Stimulated activated CD4-positive, alpha-beta T cell treated with anti-CD3 and anti-CD28 coated beads, TNF-alpha, amount 100 ng/mL, for 1 hour (primary cell): ENCODE data around the gene R3HDM4.

ENCODE experiments used
- DNase-seq, 3 donors: peaks; one replicate each; pipeline ENCODE4 v3.0.0-alpha.2; 2020; ENCODE audit warnings: low read depth in 3 of 3, low spot score in 1 of 3

Gene R3HDM4

DNA sequence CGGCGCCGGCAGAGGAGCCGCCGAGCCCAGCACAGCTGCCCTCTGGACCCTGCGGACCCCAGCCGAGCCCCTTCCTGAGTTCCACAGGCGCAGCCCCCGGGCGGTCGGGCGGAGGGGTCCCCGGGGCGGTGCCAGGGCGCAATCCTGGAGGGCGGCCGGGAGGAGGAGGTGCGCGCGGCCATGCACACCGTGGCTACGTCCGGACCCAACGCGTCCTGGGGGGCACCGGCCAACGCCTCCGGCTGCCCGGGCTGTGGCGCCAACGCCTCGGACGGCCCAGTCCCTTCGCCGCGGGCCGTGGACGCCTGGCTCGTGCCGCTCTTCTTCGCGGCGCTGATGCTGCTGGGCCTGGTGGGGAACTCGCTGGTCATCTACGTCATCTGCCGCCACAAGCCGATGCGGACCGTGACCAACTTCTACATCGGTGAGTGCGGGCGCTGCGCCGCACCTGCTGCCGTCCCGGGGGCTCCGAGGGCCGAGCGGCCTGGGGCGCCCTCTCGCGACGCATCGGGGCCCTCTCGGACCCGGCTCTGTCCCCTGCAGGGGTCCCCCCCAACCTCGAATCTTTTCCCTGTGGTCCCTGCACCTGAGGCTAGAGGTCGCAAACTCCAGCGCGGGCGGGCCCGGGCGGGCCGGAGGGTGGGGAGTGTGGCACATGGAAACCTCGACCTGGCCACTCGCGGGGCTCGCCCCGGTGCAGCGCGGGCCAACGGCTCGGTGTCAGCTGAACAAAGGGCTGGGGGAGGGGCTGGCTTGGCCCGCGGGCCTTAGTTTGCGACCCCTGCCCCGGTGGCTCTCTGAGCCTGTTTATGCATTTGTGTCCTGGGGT, 4.5 kb upstream of the R3HDM4 start, which contains the start of gene KISS1R:
TSS of gene KISS1R (plus strand) at position 11 of the 829 bp plus-strand sequence. CDS start at position 181, 170 bp downstream.
- no peak for DNase-seq

DNA sequence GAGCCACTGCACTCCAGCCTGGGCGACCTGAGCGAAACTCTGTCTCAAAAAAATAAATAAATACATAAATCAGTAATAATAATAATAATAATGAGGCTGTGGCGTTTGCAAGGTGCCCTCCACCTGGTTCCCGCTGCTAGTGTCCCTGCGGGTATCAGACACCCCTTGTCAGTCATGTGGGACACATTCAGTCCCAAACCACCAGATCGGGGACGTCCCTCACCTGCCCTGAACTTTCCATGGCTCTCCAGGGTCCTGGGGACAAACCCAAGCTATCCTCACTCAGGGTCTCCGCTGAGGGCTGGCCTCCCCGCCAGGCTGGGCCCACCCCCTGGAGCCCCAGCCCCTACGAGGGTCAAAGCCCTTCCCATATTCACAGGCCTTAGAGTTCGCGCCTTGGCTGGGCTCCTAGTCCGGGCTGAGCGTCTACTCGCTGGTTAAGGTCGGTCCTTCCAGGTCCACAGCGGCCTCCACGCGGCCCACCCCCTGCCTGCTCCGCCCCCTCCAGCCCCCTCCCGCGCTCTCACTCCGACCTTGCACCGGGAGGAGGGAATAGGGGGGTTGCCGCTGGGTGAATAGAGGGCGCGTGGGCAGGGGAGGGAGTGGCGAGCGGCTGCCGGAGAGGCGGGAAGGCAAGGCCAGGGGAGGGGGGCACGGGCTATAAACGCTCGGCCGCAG, 3.8 kb upstream of the R3HDM4 start:
- no peak for DNase-seq

DNA sequence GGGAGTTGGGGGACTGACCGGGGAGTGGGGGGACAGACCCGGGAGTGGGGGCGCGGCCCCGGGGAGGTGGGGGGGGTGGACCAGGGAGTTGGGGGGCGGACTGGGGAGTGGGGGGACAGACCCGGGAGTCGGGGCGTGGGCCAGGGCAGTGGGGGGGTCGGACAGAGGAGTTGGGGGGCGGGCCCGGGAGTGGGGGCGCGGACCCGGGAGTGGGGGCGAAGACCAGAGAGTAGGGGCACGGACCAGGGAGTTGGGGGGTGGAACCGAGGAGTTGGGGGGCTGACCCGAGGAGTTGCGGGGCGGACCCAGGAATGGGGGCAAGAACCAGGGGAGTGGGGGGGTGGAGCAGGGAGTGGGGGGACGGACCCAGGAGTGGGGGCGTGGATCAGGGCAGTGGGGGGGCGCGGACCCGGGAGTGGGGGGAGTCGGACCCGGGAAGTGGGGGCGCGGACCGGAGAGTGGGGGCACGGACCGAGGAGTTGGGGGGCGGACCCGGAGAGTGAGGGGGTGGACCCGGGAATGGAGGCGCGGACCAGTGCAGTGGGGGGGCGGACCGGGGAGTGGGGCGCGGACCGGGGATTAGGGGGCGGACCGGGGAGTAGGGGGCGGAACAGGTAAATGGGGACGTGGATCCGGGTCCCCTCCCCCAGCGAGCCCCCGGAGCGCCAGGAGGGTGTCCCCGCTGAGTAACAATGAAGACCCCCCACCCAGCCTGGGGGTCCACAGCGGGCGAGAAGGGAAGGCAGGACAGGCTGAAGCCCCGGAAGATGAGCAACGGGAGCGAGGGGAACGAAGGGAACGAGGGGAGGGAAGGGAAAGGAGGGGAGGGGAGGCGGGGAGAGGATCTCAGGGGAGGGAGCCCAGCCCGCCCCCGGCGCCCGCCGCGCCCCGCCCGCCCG, 589 bp downstream of the R3HDM4 start:
- no peak for DNase-seq

DNA sequence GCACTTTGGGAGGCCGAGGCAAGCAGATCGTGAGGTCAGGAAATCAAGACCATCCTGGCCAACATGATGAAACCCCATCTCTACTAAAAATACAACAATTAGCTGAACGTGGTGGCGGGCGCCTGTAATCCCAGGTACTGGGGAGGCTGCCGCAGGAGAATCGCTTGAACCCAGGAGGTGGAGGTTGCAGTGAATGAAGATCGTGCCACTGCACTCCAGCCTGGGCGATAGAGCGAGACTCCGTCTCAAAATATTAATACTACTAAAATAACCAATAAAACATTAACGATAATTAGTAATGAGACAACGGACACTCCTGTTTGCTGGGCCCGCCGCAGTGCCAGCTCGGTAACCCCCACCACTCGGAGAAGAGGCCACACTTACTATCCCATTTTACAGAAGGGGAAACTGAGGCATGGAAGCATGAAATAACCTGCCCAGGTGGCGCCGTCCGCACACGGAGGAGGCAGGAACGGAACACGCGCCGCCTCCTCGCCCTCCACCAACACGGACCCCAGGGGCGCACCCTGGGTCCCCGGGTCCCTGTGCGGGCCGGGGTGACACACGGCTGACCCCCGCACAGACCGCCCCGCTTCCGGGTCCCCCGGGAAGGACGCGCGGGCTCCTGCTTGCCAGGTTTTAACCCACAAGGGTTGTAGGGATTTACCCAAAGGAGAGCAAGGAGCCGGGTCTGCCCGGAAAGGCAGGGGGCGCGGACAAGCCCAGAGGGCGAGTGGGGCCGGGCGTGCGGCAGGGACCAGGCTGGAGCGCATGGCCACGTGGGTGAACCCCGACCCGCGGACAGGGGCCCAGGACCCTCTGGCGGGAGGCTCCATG, 1.6 kb downstream of the R3HDM4 start:
- no peak for DNase-seq

DNA sequence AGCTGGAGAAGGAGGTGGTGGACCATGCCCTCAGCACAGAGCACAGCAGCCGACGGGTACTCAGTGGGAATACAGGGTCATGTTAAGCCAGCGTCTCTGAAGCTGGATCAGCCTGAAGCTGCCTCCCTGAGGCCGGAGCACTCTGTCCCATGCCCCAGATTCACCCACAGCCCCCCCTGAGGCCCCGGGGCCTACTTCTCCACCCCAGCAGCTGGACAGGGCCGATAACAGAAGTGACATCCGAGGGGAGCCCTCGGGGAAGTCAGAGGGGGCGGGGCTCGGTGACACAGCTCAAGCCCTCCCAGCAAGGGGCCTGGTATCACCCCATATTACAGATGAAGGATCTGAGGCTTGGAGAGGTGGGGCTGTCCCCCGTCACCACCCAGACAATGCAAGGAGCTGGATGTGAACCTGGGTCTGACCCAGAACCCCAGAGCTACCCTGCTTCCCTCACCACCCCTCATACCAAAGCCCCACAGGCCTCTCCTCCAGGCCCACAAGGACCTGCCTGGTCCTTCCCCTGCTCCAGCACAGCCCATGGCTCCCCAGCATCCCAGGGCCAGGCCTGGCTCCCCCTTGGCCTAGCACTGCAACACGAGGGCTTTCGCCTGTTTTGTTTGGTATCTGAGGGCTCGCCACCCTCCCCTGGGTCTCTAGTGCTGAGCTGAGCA, 5.7 kb downstream of the R3HDM4 start:
- DNase-seq = no peak

GRCh38 chr19:906480-906879, 6.5 kb downstream of the R3HDM4 start:
- no peak for DNase-seq

DNA sequence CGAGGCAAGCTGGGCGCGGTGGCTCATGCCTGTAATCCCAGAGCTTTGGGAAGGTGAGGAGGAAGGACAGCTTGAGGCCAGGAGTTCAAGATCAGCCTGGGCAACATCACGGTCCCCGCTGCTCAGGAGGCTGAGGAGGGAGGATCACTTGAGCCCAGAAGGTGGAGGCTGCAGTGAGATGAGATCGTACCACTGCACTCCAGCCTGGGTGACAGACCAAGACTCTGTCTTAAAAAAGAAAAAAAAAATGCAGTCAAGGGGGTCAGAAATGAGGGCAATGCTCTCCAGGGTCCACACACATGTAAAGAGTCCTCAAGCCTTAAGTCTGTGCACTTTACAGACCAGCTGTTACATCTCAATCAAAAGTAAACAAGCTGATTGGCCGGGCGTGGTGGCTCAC, 8.5 kb downstream of the R3HDM4 start:
- DNase-seq = no peak

GRCh38 chr19:903266-903797, 9.7 kb downstream of the R3HDM4 start:
- DNase-seq = no peak

DNA sequence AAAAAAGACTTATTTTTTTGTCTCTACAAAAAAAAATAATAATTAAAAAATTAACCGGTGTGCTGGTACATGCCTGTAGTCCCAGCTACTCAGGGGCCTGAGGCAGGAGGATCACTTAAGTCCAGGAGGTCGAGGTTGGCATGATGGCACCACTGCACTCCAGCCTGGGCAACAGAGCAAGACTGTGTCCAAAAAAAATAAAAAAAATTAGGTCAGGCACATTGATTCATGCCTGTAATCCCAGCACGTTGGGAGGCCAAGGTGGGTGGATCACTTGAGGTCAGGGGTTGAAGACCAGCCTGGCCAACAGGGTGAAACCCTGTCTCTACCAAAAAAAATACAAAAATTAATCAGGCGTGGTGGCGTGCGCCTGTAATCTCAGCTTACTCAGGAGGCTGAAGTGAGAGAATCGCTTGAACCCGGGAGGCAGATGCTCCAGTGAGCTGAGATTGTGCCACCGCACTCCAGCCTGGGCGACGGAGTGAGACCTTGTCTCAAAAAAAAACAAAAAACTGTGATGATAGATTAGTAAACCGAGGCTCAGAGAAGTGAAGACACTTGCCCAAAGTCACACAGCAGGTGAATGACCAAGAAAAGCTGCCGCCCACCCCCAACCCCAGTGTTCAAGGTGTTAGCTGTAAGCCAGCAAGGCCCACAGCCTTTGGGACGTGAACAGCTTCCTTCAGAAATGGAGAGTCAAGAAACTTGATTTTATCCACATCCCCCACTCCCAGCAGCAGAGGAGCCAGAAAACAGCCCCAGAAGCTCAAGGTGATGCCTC, 10.4 kb downstream of the R3HDM4 start:
- DNase-seq = no peak

GRCh38 chr19:902093-902370, 11.0 kb downstream of the R3HDM4 start:
- no peak for DNase-seq

DNA sequence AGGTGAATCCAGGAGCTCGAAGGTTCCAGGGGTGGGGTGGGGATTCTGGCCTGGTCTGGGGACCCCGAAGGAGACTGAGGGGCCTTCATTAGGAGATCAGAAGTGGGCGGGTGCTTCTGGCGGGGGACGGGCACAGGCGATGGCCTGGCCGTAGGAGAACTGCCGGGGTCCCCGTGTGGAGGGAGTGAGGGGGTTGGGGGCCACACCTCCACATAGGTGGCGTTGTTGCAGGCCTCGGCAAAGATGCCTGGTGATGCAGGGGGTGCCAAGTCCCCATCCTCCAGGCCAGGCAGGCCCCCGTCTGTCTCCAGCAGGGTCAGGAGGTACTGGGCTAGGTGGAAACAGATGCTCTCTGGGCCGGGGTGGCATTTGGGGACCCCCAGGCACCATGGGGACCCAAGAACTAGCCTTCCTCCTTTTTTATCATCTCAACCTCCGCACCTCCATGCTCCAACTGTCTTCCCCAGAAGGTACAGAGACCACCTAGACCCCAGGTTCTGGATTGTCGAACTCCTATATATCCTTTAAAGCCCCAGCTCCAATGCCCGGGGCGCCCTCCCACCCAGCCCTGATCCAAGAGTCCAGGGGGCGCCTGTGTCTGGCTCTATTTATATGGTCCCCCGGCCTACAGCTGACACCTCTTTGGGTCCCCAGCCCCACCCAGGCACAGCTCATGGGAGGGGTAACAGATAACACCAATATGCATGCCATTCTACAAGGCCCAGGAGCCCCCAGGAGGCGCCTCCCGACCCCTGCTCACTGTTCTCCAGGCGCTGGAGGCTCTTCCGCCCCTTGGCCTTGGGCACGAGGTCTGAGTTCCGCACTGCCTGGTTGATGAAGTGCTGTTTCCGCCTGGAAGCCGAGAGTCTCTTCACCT, 11.6 kb downstream of the R3HDM4 start:
- no peak for DNase-seq

GRCh38 chr19:900302-901111, 12.5 kb downstream of the R3HDM4 start:
- DNase-seq = no peak

GRCh38 chr19:900043-900301, 13.0 kb downstream of the R3HDM4 start:
- no peak for DNase-seq

GRCh38 chr19:899336-900042, 13.5 kb downstream of the R3HDM4 start:
- DNase-seq = no peak

DNA sequence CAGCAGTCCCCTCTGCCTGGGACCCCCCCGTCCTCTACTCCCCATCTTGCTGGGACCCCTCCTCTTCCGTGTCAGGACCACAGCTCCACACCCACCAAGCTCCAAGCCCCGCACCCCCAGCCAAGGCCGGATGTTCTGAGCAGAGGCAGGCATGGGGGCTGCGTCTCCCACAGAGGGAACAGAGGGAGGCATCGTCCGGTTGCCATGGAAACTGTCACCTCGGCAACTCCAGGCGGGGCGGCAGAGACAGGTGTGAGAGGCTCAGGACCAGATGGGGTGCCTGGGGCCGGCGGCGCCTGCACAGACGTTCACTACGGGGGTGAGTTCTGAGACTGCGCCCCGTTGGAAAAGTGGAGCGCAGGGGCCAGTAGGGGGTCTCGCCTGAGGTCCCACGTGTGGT, 14.4 kb downstream of the R3HDM4 start:
- no peak for DNase-seq

DNA sequence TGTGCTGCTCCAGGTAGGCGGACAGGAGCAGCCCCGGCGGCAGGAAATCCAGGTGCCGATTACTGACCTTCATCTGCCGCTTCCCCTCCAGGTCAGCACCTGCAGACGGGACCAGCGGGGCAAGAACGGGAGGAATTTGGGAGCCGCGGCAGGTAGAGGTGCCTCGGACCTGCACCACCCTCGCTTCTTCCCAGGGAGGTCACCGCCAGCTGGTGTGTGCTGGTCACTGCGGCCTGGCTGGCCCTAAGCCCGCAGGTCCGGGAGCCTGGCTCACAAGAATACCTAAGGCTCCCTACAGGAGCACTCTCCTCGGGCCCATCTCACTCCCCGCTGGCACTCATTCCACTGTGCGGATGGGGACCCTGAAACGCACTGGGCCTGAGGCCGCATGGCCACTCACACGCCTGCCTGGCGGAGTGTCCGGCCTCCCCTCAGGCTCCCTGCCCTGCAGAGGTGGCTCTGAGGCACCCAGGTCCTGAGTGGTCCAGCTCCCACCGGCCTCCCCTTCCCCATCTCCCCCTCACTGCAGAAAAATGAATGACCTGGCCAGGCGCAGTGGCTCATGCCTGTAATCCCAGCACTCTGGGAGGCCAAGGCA, 15.5 kb downstream of the R3HDM4 start:
- DNase-seq = no peak

GRCh38 chr19:896999-897398, 16.0 kb downstream of the R3HDM4 start:
- DNase-seq = no peak
